SK-N-SH treated with all-trans-retinoic acid at 6 μM for 48 hours (cell line): ENCODE data around the gene KIAA1210.

Experiments used
- ARNTL ChIP-seq: fragments of 450-650 bp; formaldehyde crosslinking; IDR thresholded peaks from 2 replicates; pipeline ENCODE4 v1.5.0; 2020; ENCODE audit warnings: low read depth, mild to moderate bottlenecking, moderate library complexity, borderline replicate concordance
- CSDC2 ChIP-seq: fragments of 250-450 bp; sonication (Bioruptor Pico); IDR thresholded peaks from 2 replicates; pipeline ENCODE4 v1.5.0; 2020; ENCODE audit warnings: mild to moderate bottlenecking, moderate library complexity
- ISL1 ChIP-seq: fragments of 250-450 bp; sonication (Bioruptor Pico); IDR thresholded peaks from 2 replicates; pipeline ENCODE4 v2.1.2; 2022; ENCODE audit warnings: mild to moderate bottlenecking, moderate library complexity
- PATZ1 ChIP-seq: fragments of 250-450 bp; sonication (Bioruptor Pico); IDR thresholded peaks from 2 replicates; pipeline ENCODE4 v1.8.0; 2020; ENCODE audit warnings: mild to moderate bottlenecking, moderate library complexity, borderline replicate concordance
- RARB ChIP-seq: fragments of 250-450 bp; sonication (Bioruptor Pico); IDR thresholded peaks from 2 replicates; pipeline ENCODE4 v1.8.0; 2021; ENCODE audit warnings: mild to moderate bottlenecking, moderate library complexity
- ZC3H10 ChIP-seq: fragments of 250-450 bp; sonication (Bioruptor Pico); IDR thresholded peaks from 2 replicates; pipeline ENCODE4 v1.5.1; 2021; ENCODE audit warnings: mild to moderate bottlenecking, moderate library complexity
- ZFP3 ChIP-seq: fragments of 250-450 bp; sonication (Bioruptor Pico); IDR thresholded peaks from 2 replicates; pipeline ENCODE4 v1.5.0; 2020; ENCODE audit warnings: mild to moderate bottlenecking, moderate library complexity
- ZFP30 ChIP-seq: fragments of 450-650 bp; formaldehyde crosslinking; IDR thresholded peaks from 2 replicates; pipeline ENCODE4 v1.5.0; 2022; ENCODE audit warnings: mild to moderate bottlenecking, moderate library complexity
- ZNF565 ChIP-seq: fragments of 450-650 bp; formaldehyde crosslinking; conservative IDR thresholded peaks from 2 replicates; pipeline ENCODE4 v1.5.0; 2020; ENCODE audit warnings: low read depth, mild to moderate bottlenecking, moderate library complexity
- ZNF70 ChIP-seq: fragments of 450-650 bp; formaldehyde crosslinking; IDR thresholded peaks from 2 replicates; pipeline ENCODE4 v1.5.0; 2020; ENCODE audit warnings: mild to moderate bottlenecking, moderate library complexity
- ZNF8 ChIP-seq: fragments of 450-650 bp; formaldehyde crosslinking; IDR thresholded peaks from 2 replicates; pipeline ENCODE4 v1.5.0; 2020; ENCODE audit warnings: mild to moderate bottlenecking, moderate library complexity
- TF ChIP-seq, protein P1 (sequence below): fragments of 250-450 bp; sonication (Bioruptor Pico); IDR thresholded peaks from 2 replicates; pipeline ENCODE4 v1.5.1; 2020; ENCODE audit warnings: low read depth, mild to moderate bottlenecking, moderate library complexity

DNA sequence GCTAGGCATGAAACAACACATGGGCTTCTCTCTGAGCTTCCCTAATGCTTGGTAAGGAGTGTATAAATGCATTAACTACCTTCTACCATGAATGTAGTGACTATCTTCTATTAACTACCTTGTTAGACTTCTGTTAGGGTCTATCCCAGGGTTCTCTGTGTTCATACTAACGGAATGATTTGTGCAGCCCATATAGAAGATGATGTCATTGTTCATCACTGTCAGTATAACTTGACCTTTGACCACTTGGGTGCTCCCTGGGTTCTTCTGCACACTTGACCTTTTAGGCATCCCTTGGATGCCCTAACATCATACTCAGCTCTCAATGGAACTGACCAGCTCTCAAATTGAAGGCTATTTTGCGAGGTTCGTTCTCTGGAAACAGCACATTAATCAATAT lies 85.6 kb downstream of the KIAA1210 start:
- TF ChIP-seq, protein P1, sequence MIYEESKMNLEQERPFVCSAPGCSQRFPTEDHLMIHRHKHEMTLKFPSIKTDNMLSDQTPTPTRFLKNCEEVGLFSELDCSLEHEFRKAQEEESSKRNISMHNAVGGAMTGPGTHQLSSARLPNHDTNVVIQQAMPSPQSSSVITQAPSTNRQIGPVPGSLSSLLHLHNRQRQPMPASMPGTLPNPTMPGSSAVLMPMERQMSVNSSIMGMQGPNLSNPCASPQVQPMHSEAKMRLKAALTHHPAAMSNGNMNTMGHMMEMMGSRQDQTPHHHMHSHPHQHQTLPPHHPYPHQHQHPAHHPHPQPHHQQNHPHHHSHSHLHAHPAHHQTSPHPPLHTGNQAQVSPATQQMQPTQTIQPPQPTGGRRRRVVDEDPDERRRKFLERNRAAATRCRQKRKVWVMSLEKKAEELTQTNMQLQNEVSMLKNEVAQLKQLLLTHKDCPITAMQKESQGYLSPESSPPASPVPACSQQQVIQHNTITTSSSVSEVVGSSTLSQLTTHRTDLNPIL, result no peak
- TF ChIP-seq RARB (CRISPR knock-in tag) (no peak), ZFP3 (no peak), PATZ1 (CRISPR knock-in tag) (no peak), ZNF70 (CRISPR knock-in tag) (no peak), CSDC2 (no peak), ZFP30 (CRISPR knock-in tag) (no peak), ZC3H10 (CRISPR knock-in tag) (no peak), ZNF8 (CRISPR knock-in tag) (no peak), ARNTL (no peak), ISL1 (CRISPR knock-in tag) (no peak), ZNF565 (CRISPR knock-in tag) (no peak)
